IMR-90 (cell line): ENCODE measurements around the gene CCDC69.

Experiments used
- CEBPB ChIP-seq: IDR thresholded peaks from 2 replicates; pipeline ENCODE4 v1.6.1; 2012; ENCODE audit warnings: low read depth, low read length, improper control_type of control experiment
- CTCF ChIP-seq: conservative IDR thresholded peaks from 2 replicates; pipeline ENCODE4 v1.5.1; 2012; ENCODE audit warnings: mild to moderate bottlenecking, low read depth, low read length, improper control_type of control experiment
- MAFK ChIP-seq: IDR thresholded peaks from 2 replicates; pipeline ENCODE4 v1.6.1; 2012; ENCODE audit warnings: low read depth, low read length, improper control_type of control experiment

- no peak for TF ChIP-seq CTCF
- TF ChIP-seq CEBPB, result no peak
- no peak for TF ChIP-seq MAFK
Measured at GRCh38 chr5:151182976-151183375, 40.9 kb downstream of the CCDC69 start.
